Measurements from ENCODE around the gene ANTKMT. TPM values are rescaled to one million over a fixed set of nuclear protein-coding genes. Genes with fewer than 3 reads are reported as not detected.

ANTKMT gene
- total and polyA plus RNA-seq, 2 of the 8 experiments (the other 6 are each of a cell fraction or from before 2014, with no cell fraction given) = 26.5 to 26.6 TPM

DNA sequence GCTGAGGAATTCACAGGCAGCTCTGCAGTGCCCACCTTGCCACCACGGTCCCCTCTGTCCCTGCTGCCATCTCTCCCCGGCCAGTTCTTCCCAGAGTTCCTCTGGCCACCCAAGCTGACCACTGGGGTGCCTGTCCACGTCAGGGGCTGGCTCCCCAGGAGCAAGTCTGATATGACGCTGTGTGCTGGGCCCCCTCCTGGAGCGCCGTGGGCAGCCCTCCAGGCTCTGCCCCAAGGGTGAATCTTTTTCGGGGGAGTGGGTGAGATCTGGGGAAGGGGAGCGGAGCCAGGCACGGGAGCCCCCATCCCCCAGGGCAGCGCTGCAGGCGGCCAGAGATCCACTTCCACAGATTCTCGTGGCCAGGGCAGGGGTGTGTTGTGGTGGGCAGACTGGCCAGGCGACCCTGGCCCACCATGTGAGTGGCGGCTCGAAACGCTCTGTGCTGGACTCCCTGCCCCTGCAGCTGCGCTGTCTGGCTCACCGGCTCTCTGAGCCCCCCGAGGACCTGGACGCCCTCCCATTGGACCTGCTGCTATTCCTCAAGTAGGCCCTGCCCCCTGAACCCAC is 43.3 kb downstream of the ANTKMT start:
- Histone ChIP-seq H2BK5ac (ENCODE audit: low read depth, low read length) (peak overlapping the region; percentile 44; the same call in 1 of the 2 replicates), H3K36me3 (ENCODE audit: control insufficient read depth in 2 of 4, insufficient read depth in 4 of 4, low read length in 3 of 4) (no peaks in the 10 kb centered on the region), H3K4me3 (ENCODE audit: extremely low read depth in 1 of 4, insufficient read depth in 2 of 4, low read depth in 3 of 4, low read length in 4 of 4) (no peak overlapping the region), H3K9me3 (ENCODE audit: insufficient read depth in 2 of 2, low read depth in 1 of 2, low read length in 1 of 2) (no peaks in the 10 kb centered on the region), H3K27ac (ENCODE audit: low read depth, low read length) (no peak overlapping the region), H4K5ac (ENCODE audit: insufficient read length, low read depth, low read length) (no peak overlapping the region), H3K4ac (replicated peaks; ENCODE audit: insufficient read length, low read depth, low read length) (no peak overlapping the region), H4K8ac (ENCODE audit: extremely low read depth, insufficient read depth, low read length) (peak overlapping the region; percentile 86; the same call in 1 of the 2 replicates), H3K4me2 (ENCODE audit: insufficient read depth in 1 of 2, low read depth in 2 of 2, low read length in 2 of 2) (no peak overlapping the region), H3K14ac (ENCODE audit: insufficient read length) (no peak overlapping the region), H4K91ac (replicated peaks; ENCODE audit: insufficient read length, low read length) (no peak overlapping the region), H2BK120ac (replicated peaks; ENCODE audit: low read depth, low read length) (no peak overlapping the region), H3K27me3 (replicated peaks in 1 of 4; ENCODE audit: control insufficient read depth in 3 of 4, extremely low read depth in 1 of 4, insufficient read depth in 3 of 4, low read length in 3 of 4) (no peaks in the 10 kb centered on the region), H2AK5ac (ENCODE audit: low read depth, low read length) (no peak overlapping the region), H2BK12ac (ENCODE audit: low read depth, low read length) (peak overlapping the region; percentile 77; the same call in 1 of the 2 replicates), H2AFZ (ENCODE audit: low read length) (no peak overlapping the region), H3K79me2 (ENCODE audit: control insufficient read depth in 1 of 2, insufficient read depth in 2 of 2, low read length in 2 of 2) (no peaks in the 10 kb centered on the region), H3K79me1 (ENCODE audit: low read depth, low read length) (no peaks in the 10 kb centered on the region), H3K23me2 (ENCODE audit: low read depth, low read length) (no peaks in the 10 kb centered on the region; the same call in 1 of the 2 replicates), H3K9ac (replicated peaks in 1 of 4; ENCODE audit: extremely low read depth in 1 of 4, low read depth in 3 of 4, low read length in 3 of 4) (no peak overlapping the region), H3K4me1 (replicated peaks in 1 of 4; ENCODE audit: control insufficient read depth in 3 of 4, insufficient read depth in 4 of 4, low read length in 3 of 4) (peaks cover 0 to 8% (median 5%) of the 10 kb centered on the region in 4 experiments; a peak in 4 of 7 replicates), H3K23ac (ENCODE audit: insufficient read length) (no peak overlapping the region), H2BK20ac (ENCODE audit: low read length) (no peak overlapping the region), H3K56ac (replicated peaks; ENCODE audit: insufficient read length, low read depth, low read length) (no peak overlapping the region), H4K20me1 (replicated peaks in 1 of 2; ENCODE audit: control insufficient read depth in 1 of 2, insufficient read depth in 2 of 2, low read length in 2 of 2) (no peaks in the 10 kb centered on the region), H3K18ac (ENCODE audit: extremely low read depth, low read length) (no peak overlapping the region; the same call in 1 of the 2 replicates), H2BK15ac (ENCODE audit: low read length) (peak overlapping the region; percentile 98)
- 89% methylated on average over 7 of the region's 20 CpGs; no CpG with 5 or more reads in 1 of the 2 experiments for WGBS, 2 experiments (ENCODE audit: extremely low coverage in 1 of 2, insufficient coverage in 1 of 2, insufficient read length in 1 of 2, insufficient replicate concordance in 2 of 2, low coverage in 1 of 2, low lambda C conversion rate in 2 of 2, missing lambda C conversion rate in 1 of 2)
- ChIA-PET POLR2A (ENCODE audit: partially characterized antibody) (interaction anchor here (1.1 to 1.4 kb wide), 3 partner anchors 10 to 44 kb away, joined by 4 to 5 read pairs (median 4); partner anchors contain the start of gene ANTKMT), CTCF (ENCODE audit: partially characterized antibody) (interaction anchor here (1.5 to 4.0 kb wide), 3 partner anchors 21 to 54 kb away, joined by 4 to 22 read pairs (median 14); no protein-coding TSS in a partner anchor)
- FAIRE-seq (no peak), DNase-seq (ENCODE audit: low read depth in 1 of 2, low spot score in 2 of 2) (no peak)
- TF ChIP-seq, protein P1, sequence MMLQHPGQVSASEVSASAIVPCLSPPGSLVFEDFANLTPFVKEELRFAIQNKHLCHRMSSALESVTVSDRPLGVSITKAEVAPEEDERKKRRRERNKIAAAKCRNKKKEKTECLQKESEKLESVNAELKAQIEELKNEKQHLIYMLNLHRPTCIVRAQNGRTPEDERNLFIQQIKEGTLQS (IDR thresholded peaks at IDR 0.05; ENCODE audit: insufficient read depth, low read depth, low read length) = no peak
- TF ChIP-seq TBP (IDR thresholded peaks at IDR 0.05; ENCODE audit: low read depth, low read length) (no peak), CTCF (IDR thresholded peaks at IDR 0.05; ENCODE audit: control extremely low read depth in 1 of 3, insufficient read depth in 1 of 3, low read depth in 1 of 3, low read length in 3 of 3) (no peak), MAFK (IDR thresholded peaks at IDR 0.05; ENCODE audit: low read depth, low read length) (no peak), NRF1 (IDR thresholded peaks at IDR 0.05; ENCODE audit: low read depth, low read length) (no peak), RNF2 (IDR thresholded peaks at IDR 0.05; ENCODE audit: borderline replicate concordance, low read depth, low read length, missing control alignments, poor library complexity, severe bottlenecking) (no peak), CHD1 (IDR thresholded peaks at IDR 0.05; ENCODE audit: low read depth, low read length) (no peak), JUN (IDR thresholded peaks at IDR 0.05; ENCODE audit: low read depth, low read length) (no peak), CHD2 (IDR thresholded peaks at IDR 0.05; ENCODE audit: low read length) (no peak), BRCA1 (IDR thresholded peaks at IDR 0.05; ENCODE audit: low read depth, low read length) (no peak)
